A673 (cell line): ENCODE measurements around the gene LINC00237. TPM values are rescaled to one million over a fixed set of nuclear protein-coding genes. Genes with fewer than 3 reads are reported as not detected.

Experiments used
- BruUV-seq: library from RNA; stranded (reverse); fragments of 400-500 nt; replicated peaks from 2 replicates; lab custom pipeline; 2021; lab: Mats Ljungman, UMichigan
- CTCF ChIA-PET: fragments of 300-600 bp; sonication (Branson Sonifier 250); formaldehyde crosslinking; loops from one replicate; lab custom pipeline; 2022; ENCODE audit warnings: antibody characterized with exemption; lab: Charles Lee
- POLR2A ChIA-PET: fragments of 300-600 bp; sonication (Branson Sonifier 250); formaldehyde crosslinking; loops from one replicate; lab custom pipeline; 2022; ENCODE audit warnings: antibody characterized with exemption; ENCODE audit not compliant: low non-redundant PET; lab: Charles Lee
- DNase-seq: peaks from one replicate; pipeline ENCODE4 v3.0.0-alpha.2; 2015; ENCODE audit warnings: low spot score
- H3K27ac ChIP-seq: fragments of 200-600 bp; sonication (generic); 2 replicates; pipeline ENCODE4 v1.5.1; 2016; ENCODE audit warnings: mixed run types, low read depth, mild to moderate bottlenecking, mixed read lengths, antibody characterized with exemption, low read length; ENCODE audit not compliant: poor library complexity, severe bottlenecking
- H3K27me3 ChIP-seq: fragments of 200-600 bp; sonication (generic); replicated peaks from 2 replicates; pipeline ENCODE4 v1.6.1; 2017; ENCODE audit warnings: mixed run types, low read depth, mild to moderate bottlenecking, mixed read lengths, antibody characterized with exemption, low read length; ENCODE audit not compliant: insufficient read depth, poor library complexity
- H3K36me3 ChIP-seq: fragments of 200-600 bp; sonication (generic); 2 replicates; pipeline ENCODE4 v1.6.1; 2016; ENCODE audit warnings: mixed run types, mild to moderate bottlenecking, mixed read lengths, antibody characterized with exemption, low read length; ENCODE audit not compliant: insufficient read depth, poor library complexity, severe bottlenecking
- H3K4me1 ChIP-seq: fragments of 200-600 bp; sonication (generic); 2 replicates; pipeline ENCODE4 v1.6.1; 2017; ENCODE audit warnings: mixed run types, mild to moderate bottlenecking, mixed read lengths, antibody characterized with exemption, low read length; ENCODE audit not compliant: insufficient read depth, poor library complexity, severe bottlenecking
- H3K4me3 ChIP-seq: fragments of 200-600 bp; sonication (generic); 2 replicates; pipeline ENCODE4 v1.5.1; 2016; ENCODE audit warnings: low read depth, mixed run types, mild to moderate bottlenecking, mixed read lengths, low read length; ENCODE audit not compliant: poor library complexity, severe bottlenecking
- H3K9me3 ChIP-seq: fragments of 200-600 bp; sonication (generic); 2 replicates; pipeline ENCODE4 v1.6.1; 2016; ENCODE audit warnings: mixed run types, low read depth, mild to moderate bottlenecking, mixed read lengths, antibody characterized with exemption, low read length; ENCODE audit not compliant: poor library complexity, severe bottlenecking
- EZH2 ChIP-seq: fragments of 200-600 bp; sonication (generic); IDR thresholded peaks from 2 replicates; pipeline ENCODE4 v1.6.1; 2017; ENCODE audit warnings: borderline replicate concordance, low read depth, mild to moderate bottlenecking, mixed read lengths, antibody characterized with exemption, low read length; ENCODE audit not compliant: poor library complexity, severe bottlenecking
- intact Hi-C: fragments of 100-400 bp; cut with micrococcal nuclease; formaldehyde crosslinking; loops from one replicate; pipeline ENCODE4 v1.10.0; 2022; ENCODE audit not compliant: unreplicated experiment
- total RNA-seq: library from RNA; stranded (reverse); gene quantifications from 2 replicates; pipeline ENCODE4 v1.2.3, GENCODE V29; 2021
- TF ChIP-seq, protein P1 (sequence below): fragments of 300-800, 200-600 bp; sonication (generic); conservative IDR thresholded peaks from 2 replicates; pipeline ENCODE4 v1.5.1; 2017; ENCODE audit warnings: low read depth, mild to moderate bottlenecking, antibody characterized with exemption, low read length, moderate library complexity, mixed read lengths

LINC00237 gene
- total RNA-seq, 1 experiment from 2014 or later: not detected

DNA sequence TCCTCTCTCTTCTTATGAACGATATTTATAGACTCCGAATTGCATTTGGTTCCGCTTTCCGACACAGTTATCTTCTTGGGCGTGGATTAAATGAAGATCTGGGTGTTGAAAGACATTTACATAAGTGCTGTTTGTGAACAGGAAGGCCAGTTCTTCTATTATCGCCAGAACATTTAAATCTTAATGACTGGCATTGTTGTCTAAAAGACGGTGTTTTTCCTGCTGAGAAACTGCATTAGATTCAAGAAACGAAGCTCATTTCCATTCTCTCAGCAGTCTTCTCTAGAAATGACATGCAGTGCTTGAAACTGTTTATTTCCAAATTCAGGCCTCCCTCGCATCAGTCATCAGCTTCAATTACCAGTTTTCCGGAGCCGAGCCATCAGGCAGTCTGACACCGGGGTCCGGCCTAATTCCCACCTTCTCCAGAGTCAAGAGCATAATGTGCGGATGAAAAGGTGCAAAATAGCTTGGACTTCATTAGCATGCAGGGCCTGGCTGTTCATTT lies 16.0 kb downstream of the LINC00237 start:
- ChIA-PET CTCF (no interaction called here), POLR2A (no interaction called here)
- peak; percentile 67 for TF ChIP-seq EZH2
- TF ChIP-seq, protein P1, sequence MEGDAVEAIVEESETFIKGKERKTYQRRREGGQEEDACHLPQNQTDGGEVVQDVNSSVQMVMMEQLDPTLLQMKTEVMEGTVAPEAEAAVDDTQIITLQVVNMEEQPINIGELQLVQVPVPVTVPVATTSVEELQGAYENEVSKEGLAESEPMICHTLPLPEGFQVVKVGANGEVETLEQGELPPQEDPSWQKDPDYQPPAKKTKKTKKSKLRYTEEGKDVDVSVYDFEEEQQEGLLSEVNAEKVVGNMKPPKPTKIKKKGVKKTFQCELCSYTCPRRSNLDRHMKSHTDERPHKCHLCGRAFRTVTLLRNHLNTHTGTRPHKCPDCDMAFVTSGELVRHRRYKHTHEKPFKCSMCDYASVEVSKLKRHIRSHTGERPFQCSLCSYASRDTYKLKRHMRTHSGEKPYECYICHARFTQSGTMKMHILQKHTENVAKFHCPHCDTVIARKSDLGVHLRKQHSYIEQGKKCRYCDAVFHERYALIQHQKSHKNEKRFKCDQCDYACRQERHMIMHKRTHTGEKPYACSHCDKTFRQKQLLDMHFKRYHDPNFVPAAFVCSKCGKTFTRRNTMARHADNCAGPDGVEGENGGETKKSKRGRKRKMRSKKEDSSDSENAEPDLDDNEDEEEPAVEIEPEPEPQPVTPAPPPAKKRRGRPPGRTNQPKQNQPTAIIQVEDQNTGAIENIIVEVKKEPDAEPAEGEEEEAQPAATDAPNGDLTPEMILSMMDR: no peak
- no peaks in the 10 kb centered on the region for H3K9me3 ChIP-seq
- H3K36me3 ChIP-seq: no peaks in the 10 kb centered on the region
- H3K27ac ChIP-seq: no peak overlapping the region
- intact Hi-C loops: no loop called here
- DNase-seq: peak; percentile 32
- H3K4me1 ChIP-seq: peaks cover 6% of the 10 kb centered on the region
- BruUV-seq: no TSS peak
- no peak overlapping the region for H3K4me3 ChIP-seq
- H3K27me3 ChIP-seq: peaks cover 76% of the 10 kb centered on the region

DNA sequence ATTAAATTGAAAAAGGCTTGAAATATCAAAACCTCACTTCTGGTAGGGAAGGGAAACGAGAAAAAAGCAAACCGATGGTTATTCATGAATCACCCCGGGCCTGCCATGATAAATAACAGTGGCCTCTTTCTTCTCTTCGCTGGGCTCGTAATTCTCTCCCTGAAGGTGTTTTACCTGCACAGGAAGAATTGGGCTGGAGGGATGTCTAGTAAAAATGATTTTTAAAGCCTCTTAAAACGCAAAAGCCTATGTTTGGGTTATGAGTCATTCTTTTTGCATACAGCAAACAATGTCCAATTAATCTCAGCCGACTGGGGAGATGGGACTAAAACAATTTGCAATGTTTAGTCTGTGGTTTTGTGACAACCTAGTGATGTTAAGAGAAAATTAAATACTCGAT lies 16.8 kb downstream of the LINC00237 start:
- H3K4me3 ChIP-seq: no peak overlapping the region
- no peak overlapping the region for H3K27ac ChIP-seq
- POLR2A ChIA-PET: no interaction called here
- TF ChIP-seq, protein P1: no peak
- no peak for TF ChIP-seq EZH2
- intact Hi-C loops: no loop called here
- no TSS peak for BruUV-seq
- H3K27me3 ChIP-seq: peaks cover 81% of the 10 kb centered on the region
- H3K36me3 ChIP-seq: no peaks in the 10 kb centered on the region
- peaks cover 6% of the 10 kb centered on the region for H3K4me1 ChIP-seq
- no peak for DNase-seq
- CTCF ChIA-PET: no interaction called here
- no peaks in the 10 kb centered on the region for H3K9me3 ChIP-seq

DNA sequence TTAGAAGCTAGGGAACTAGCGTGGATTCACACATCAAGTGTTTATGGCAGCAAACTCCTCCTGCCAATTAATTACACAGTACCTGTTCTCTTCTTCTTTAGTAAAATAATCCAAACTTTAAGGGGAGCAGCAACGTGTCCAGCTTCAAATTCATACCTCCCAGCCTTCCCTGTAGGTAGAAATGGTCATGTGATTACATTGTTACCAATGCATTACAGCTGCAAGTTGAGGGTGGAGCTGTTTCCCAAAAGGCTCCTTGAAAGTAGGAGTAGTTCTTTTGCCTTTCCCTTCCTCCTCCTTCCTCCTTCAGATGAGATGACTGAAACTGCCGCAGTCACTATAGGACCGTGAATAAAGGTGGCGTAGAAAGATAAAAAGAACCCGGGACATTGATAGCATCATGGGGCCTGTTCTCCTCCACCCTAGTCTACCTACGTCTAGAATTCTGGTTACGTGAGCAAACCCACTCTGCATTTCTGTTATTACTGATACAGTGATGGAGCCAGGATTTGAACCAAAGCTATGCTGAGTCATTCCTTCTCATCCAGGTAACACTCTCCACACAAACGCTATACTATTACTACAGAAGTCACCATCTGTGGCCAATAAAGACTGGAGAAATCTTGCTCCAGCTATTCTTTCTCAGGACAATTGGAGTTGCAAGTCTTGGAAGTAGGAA lies 18.2 kb downstream of the LINC00237 start:
- DNase-seq: no peak
- no TSS peak for BruUV-seq
- TF ChIP-seq, protein P1: no peak
- no peak for TF ChIP-seq EZH2
- ChIA-PET CTCF (no interaction called here), POLR2A (interaction anchor here (0.6 kb wide), 1 partner anchor 13 kb away, joined by 3 read pairs; no protein-coding TSS in a partner anchor)
- intact Hi-C loops: no loop called here
- Histone ChIP-seq H3K4me1 (peaks cover 6% of the 10 kb centered on the region), H3K9me3 (no peaks in the 10 kb centered on the region), H3K27ac (no peak overlapping the region), H3K27me3 (peaks cover 69% of the 10 kb centered on the region), H3K4me3 (no peak overlapping the region), H3K36me3 (no peaks in the 10 kb centered on the region)
